VCaP (cell line): ENCODE results near the gene COL5A1.

ENCODE experiments used
- H3K27ac ChIP-seq: fragments of 450-650 bp; 2 replicates; pipeline ENCODE4 v1.5.1; 2017
- CTCF ChIP-seq: fragments of 450-650 bp; conservative IDR thresholded peaks from 2 replicates; pipeline ENCODE4 v1.5.1; 2017; ENCODE audit warnings: mild to moderate bottlenecking, moderate library complexity

COL5A1 gene

GRCh38 chr9:134723491-134724190, 82.0 kb downstream of the COL5A1 start:
- H3K27ac ChIP-seq = no peak overlapping the region
- no peak for TF ChIP-seq CTCF

- TF ChIP-seq CTCF = no peak
- H3K27ac ChIP-seq = no peak overlapping the region
Measured at GRCh38 chr9:134724202-134724911, 82.8 kb downstream of the COL5A1 start.

- H3K27ac ChIP-seq = no peak overlapping the region
- no peak for TF ChIP-seq CTCF
Measured at GRCh38 chr9:134724912-134725604, 83.5 kb downstream of the COL5A1 start.

GRCh38 chr9:134725605-134725940, 84.0 kb downstream of the COL5A1 start:
- TF ChIP-seq CTCF = no peak
- H3K27ac ChIP-seq = no peak overlapping the region

- H3K27ac ChIP-seq = no peak overlapping the region
- TF ChIP-seq CTCF = no peak
Measured at GRCh38 chr9:134726026-134726721, 84.6 kb downstream of the COL5A1 start.

- TF ChIP-seq CTCF = no peak
- no peak overlapping the region for H3K27ac ChIP-seq
Measured at GRCh38 chr9:134726722-134727034, 85.1 kb downstream of the COL5A1 start.
